ENCODE measurements around the gene SERTAD3.

Gene SERTAD3

DNA sequence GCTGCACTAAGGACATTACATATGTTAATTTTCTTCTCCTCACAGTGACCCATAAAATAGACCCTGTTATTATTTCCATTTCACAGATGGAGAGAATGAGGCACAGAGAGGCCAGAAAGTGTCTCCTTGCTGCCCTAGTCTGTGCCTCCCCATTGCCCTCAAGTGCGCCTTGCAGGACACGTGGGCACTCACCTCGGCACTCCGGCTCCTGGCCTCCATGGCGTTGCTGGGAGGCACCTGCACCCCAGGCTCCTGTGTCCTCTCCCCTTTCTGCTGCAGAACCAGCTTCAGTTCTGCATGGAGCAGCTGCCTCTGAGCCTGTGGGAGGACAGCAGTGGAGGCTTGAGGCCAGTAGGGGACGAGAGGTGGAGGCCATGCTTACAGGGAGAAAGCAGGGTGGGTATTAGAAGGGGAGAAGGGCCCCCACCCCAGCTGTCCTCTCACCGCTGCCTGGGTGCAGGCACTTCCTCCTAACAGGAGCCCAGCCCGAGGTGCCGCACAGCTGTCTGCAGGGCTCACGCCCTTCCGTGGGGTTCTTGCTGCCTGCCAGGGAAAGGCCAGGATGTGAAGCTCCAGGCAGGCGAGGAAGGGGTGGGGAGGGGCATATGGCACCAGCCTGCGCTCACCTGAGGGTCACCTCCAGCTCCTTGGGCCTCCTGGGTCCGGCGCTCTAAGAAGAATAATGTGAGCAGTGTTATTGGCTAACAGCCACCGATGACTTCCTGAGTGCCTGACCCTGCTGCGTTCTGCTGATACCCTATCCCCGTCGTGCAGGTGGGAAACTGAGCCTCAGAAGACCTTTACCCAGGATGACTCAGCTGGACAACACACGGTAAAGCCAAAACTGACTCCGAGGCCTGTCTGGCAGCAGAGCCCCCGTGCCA lies 36.2 kb downstream of the SERTAD3 start:
- no peak for DNase-seq

DNA sequence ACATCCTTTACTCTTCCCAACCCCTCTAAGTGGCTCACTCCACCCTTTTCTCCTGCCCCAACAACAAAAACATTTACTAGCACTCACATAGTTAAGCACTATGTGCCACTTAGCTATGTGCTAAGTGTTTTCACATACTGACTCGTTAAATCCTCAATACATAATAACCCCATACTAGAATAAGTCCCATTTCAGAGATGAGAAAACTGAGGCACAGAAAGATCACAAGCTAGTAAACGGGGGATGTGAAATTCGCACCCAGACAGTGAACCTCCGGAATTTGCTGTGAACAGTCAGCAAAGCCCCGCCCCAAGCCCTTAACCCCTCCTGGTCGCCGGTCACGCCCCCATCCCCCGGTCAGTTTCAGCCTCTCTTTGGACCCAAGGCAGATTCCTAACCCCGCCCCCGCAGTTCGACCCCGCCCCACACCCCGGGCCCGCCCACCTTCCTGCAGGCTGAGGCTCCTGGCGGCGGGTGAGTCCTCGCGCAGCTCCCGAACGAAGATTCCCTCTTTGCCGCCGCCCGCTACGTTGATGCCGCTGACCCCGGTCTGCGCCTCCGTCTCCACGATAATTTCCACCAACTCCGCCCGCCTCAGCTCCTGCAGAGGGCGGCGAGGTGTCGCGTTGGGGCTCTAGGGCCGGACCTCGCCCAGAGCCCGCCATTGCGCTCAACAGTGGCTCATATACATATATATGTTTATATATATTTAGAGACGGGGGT lies 40.7 kb downstream of the SERTAD3 start:
- peak; percentile 10 for DNase-seq

DNA sequence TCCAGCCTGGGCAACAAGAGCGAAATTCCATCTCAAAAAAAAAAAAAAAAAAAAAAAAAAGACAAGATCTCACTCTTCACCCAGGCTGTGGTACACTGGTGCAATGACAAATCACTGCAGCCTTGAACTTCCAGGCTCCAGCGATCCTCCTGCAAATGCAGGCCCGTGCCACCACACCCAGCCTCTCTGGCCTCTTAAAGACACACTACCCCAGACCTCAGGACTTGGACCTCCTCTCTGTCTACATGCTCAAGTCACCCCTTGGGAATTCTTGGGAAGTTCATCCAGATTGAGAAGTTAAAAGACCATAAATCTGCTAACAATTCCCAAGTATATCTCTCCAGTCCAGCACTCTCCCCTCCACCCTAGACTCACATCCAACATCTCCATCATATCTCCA lies 43.6 kb downstream of the SERTAD3 start:
- DNase-seq, result no peak

DNA sequence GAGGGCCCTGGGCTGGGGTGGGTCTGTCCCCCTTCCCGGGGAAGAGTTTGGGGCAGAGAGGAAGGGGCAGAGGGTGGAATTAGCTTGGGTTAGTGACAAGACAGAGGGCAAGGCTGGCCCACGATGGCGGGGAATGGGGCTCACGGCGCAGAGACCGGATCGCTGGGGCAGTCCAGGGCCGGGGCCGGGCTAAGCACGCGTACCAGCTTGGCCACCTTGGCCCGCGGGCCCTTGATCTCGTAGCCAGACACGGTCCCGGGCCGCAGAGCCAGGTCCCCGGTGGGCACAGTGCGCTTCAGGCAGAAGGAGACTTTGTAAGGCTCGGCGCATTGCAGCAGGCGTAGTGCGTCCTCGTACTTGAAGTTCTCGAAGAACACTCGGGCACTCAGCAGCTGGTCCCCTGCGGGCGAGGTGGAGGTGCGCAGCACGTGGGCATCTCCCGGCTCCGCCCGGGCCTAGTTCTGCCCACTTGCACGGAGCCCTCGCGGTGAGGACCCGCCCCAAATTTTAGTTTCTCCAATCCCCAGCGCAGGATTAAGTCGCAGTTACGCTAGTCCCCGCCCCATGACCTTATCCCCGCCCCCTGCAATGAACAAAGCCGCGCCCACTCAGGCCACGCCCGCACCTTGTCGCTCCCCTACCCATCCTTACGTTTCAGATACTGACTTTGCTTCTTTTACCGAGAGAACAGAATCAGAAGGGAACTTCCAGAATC lies 45.6 kb downstream of the SERTAD3 start:
- DNase-seq, result no peak

DNA sequence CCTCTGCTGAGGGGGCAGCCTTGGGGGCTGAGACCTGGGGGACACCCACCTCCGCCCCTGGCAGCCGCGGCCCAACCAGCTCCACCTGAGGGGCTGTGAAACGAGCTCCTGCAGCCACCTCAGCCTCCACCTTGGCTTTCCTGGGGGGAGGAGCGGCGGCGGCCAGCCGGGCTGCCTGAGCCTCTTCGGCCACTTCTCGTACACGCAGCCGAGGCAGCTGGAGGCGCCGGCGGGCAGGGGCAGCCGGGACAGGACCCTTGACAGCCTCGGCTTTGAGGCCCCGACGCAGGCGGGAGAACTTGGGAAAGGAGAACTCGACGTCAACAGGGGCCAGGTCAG lies 46.6 kb downstream of the SERTAD3 start:
- DNase-seq, result no peak

DNA sequence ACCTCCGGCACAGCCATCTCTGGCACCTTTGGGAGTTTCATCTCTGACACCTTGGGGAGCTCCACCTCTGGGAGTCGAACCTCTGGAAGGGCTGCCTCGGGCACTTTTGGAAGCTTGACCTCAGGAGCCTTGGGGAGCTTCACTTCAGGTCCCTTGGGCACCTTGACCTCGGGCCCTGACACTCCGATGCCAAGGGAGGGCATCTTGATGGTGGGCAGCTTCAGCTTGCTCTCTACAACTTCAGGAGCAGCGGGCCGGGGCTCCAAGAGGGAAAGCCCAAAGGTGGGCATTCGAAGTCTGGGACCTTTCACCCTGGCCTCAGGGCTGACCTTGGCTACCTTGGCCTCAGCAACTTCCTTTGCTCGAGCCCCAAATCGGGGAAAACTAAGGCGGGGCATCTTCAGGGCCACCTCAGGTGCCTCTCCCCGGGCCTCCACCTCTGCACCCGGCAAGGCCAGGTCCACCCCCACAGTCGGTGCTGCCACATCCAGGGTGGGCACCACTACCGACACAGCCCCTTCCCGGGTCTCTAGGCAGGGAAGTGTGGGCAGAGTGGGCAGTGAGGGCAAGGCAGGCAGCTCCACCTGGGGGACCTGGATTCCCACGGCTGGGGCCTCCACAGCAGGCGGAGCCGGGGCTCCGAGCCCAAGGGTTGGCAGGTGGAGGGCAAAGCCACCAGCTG lies 47.1 kb downstream of the SERTAD3 start:
- no peak for DNase-seq

DNA sequence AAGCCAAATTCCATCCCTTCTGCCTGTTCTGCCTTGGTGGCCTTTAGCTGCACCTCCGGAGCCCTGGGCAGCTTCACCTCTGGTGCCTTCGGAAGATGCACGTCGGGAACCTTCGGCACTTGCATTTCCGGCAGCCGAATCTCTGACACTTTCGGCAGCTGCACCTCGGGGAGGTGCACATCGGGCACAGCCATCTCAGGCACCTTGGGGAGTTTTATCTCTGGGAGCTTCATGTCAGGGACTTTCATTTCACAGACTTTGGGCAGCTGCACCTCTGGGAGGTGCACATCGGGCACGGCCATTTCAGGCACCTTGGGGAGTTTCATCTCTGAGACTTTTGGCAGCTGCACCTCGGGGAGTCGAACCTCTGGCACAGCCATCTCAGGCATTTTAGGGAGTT lies 48.2 kb downstream of the SERTAD3 start:
- no peak for DNase-seq

DNA sequence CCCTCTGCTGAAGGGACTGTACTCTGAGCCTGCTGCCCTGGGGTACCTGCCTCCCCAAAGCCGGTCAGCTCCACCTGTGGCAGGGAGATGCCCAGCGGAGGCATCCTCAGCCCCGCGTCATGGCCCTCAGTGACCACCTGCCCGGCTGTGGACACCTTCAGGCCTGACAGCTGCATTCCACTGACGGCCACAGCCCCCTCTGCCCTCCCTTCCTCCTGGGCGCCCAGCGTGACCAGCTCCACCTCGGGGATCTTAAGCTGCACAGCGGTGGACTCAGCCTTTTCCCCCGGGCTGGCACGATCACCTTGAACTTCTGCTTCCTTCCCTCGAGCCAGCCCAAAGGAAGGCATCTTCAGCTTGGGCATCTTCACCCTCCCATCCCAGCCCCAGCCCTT lies 49.3 kb downstream of the SERTAD3 start:
- DNase-seq, result no peak

DNA sequence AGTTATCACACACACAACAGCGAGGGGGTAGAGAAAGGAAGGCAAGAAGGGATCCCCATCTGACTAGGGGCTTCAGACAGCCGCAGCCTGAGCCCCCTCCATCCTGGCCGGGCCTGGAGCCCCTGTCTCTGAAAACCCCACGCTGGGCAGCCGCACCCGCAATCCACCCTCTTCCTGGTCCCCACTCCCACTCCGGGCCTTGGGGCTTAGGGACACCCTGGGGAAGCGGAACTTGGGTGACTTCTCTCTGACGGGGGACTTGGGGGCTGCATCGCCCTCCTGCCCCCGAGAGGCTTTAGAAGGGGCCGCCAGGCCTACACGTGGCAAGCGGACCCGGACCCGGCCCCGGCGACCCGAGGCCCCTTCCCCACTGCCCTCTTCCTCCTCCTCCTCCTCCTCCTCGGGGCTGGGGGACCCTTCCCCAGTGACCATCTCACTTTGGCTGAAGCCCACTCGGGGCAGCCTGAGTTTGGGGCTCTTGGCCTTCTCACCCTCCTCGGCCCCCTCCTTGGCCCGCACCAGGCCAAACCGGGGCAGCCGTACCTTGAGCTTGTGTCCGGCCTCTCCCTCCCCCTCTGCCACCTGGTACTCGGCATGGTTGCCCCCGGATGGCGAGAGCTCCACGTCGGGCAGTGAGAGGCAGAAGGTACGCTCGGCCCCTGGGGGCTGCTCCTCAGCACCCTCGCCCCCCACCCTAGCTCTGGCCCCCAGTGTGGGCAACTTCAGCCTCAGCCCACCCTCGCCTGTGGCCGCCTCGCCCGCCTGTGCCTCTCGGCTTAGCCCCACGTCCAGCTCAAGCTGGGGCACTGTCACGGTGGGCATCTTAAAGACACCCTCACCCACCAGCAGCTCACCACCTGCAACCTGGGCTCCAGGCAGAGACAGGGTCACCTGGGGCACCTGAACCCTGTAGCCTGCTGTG lies 50.0 kb downstream of the SERTAD3 start:
- no peak for DNase-seq

DNA sequence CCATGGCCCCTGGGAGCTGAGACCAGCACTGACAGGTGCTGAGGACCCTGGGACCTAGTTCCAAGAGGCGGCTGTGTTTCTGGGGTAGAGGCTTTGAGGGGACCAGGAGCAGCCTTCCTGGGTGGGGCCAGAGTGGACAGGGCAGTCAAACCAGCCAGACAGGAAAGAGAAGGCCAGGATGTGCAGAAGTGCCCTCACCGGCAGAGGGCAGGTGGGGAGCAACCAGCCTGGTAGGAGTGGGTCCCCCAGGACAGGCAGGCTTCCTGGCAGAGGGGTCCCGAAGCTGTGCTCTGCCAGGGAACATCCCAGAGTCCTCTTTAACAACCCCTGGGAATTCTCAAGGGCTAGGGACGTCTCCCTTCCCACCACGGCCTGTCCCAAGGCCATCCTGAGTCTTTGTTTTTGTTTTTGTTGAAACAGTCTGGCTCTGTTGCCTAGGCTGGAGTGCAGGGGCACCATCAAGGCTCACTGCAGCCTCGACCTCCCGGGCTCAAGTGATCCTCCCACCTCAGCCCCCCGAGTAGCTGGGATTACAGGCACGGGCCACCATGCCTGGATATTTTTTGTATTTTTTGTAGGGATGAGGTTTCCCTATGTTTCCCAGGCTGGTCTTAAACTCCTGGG lies 51.1 kb downstream of the SERTAD3 start:
- no peak for DNase-seq

DNA sequence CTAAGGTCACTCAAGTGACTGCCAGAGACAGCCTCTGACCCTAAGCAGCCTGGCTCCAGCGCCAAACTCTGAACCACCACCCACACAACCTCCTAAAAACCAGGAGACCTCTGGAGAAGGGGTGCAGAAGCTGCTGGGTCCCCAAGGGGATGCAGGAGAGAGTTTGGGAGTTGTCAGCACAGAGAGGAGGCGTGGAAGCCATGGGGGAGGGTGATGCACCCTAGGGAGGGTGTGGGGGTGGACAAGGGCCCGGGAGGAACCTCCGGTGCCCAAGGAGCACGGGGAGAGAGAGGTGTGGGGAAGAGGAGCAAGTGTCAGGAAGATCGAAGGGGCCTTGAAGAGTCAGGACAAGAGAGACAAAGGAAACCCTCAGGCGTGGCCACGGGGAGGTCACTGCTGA lies 52.0 kb downstream of the SERTAD3 start:
- no peak for DNase-seq

All from NCI-H1092 (cell line).